Heart right ventricle (tissue), 16 donors: ENCODE measurements around the gene CYB561. TPM values are rescaled to one million over a fixed set of nuclear protein-coding genes. Genes with fewer than 3 reads are reported as not detected.

Source experiments
- ATAC-seq, 8 donors: fragments of 200-7000 bp; cut with Tn5 transposase; one replicate each; pipeline ENCODE4 v1.9.1; 2020; ENCODE audit warnings: mild to moderate bottlenecking in 8 of 8, moderate library complexity in 8 of 8, moderate number of reproducible peaks in 1 of 8
- DNase-seq, 2 donors: peaks; one replicate each; pipeline ENCODE4 v3.0.0-alpha.2; 2020
- H3K27ac ChIP-seq, 10 donors: fragments of 200-600 bp; sonication (generic) in 2 of 10; one replicate each; pipeline versions ENCODE4 v1.5.0 to v1.8.0; 2020 to 2022; ENCODE audit warnings: mild to moderate bottlenecking in 3 of 10
- H3K27me3 ChIP-seq, 7 donors: fragments of 200-600 bp; one replicate each; pipeline ENCODE4 v1.8.0; 2021 to 2022; ENCODE audit warnings: mild to moderate bottlenecking in 2 of 7
- H3K36me3 ChIP-seq, 9 donors: fragments of 200-600 bp; sonication (generic) in 1 of 9; one replicate each; pipeline versions ENCODE4 v1.5.0 to v1.8.0; 2020 to 2022; ENCODE audit warnings: mild to moderate bottlenecking in 2 of 9
- H3K4me1 ChIP-seq, 9 donors: fragments of 200-600 bp; sonication (generic) in 1 of 9; one replicate each; pipeline versions ENCODE4 v1.5.0 to v1.8.0; 2020 to 2022; ENCODE audit warnings: mild to moderate bottlenecking in 4 of 9
- H3K4me3 ChIP-seq, 10 donors: fragments of 200-600 bp; sonication (generic) in 2 of 10; one replicate each; pipeline versions ENCODE4 v1.5.0 to v1.8.0; 2020 to 2022; ENCODE audit warnings: mild to moderate bottlenecking in 7 of 10, moderate library complexity in 2 of 10
- H3K9me3 ChIP-seq, 11 donors: fragments of 200-600 bp in 10 of 11; sonication (generic) in 2 of 11; one replicate each; pipeline versions ENCODE4 v1.5.0 to v1.8.0; 2013 to 2022; ENCODE audit warnings: mild to moderate bottlenecking in 2 of 11, control low read depth in 1 of 11, moderate library complexity in 1 of 11
- WGBS, 2 donors: extraction: QIAGEN DNeasy Blood & Tissue Kit; methylation state at CpG; one replicate each; pipeline ENCODE4 v1.1.7; 2013; ENCODE audit warnings: inconsistent platforms in 1 of 2; 5-methylcytosine and 5-hydroxymethylcytosine counted together
- intact Hi-C, 10 donors: fragments of 100-400 bp; cut with DNase I; formaldehyde crosslinking; loops; one replicate each; pipeline versions ENCODE4 v1.11.1 to v1.14.2; 2022
- polyA plus RNA-seq, 2 donors: library from polyadenylated mRNA; stranded (reverse); fragments of 200-250 nt; gene quantifications; one replicate each; pipeline ENCODE4 v1.2.3, GENCODE V29; 2013
- total RNA-seq, 10 donors: library from RNA; stranded (reverse); fragmentation: NEBNext Ultra II Directional in 3 of 10; extraction: Animal tissue kit (Norgen Biotek cat#: 25700) in 3 of 10; gene quantifications; one replicate each; pipeline versions ENCODE4 v1.2.1 to v1.2.4, GENCODE V29; 2021 to 2023
- TF ChIP-seq, protein P1 (sequence below), 9 donors: fragments of 200-600 bp; sonication (generic) in 2 of 9; IDR thresholded peaks; one replicate each; pipeline versions ENCODE4 v1.5.0 to v1.8.0; 2021 to 2022; ENCODE audit warnings: antibody characterized with exemption in 9 of 9, mild to moderate bottlenecking in 5 of 9, moderate library complexity in 1 of 9
- donor health status: Arrhythmogenic right ventricular cardiomyopathy.
- donor health status: ischemic (EF 13 %, LVEDD 7.1; RV severe dilation, severe dysfunction).
- donor health status: healthy with polysubstance abuse.
- donor health status: DM: no; HTN: yes; CAD: no.
- donor health status: DM: no; HTN: no; CAD: no.
- donor health status: ischemic (EF 25% LVEDD 6.9; RV normal size, moderate dysfunction).
- donor health status: ischemic (EF 25% LVEDD 5.7; RV mildly dilated, moderate dysfunction).
- donor health status: healthy.
- donor health status: DM: yes; HTN: yes; CAD: no.
- donor health status: Ischemic cardiomyopathy.
- donor health status: ischemic (EF 35%, LVEDD 5.7; RV mildly dilated, moderate dysfunction).
- donor health status: nonischemic (EF 11% LVEDD 7.7; RV severe dilation, severe dysfunction).
- donor health status: DM: yes; HTN: yes; CAD: no.
- donor health status: PGD.
- donor health status: ischemic (EF 29% LVEDD 5.4; RV normal size, mild dysfunction).
- donor health status: nonischemic (EF 23%, LVEDD 6.1; RV moderate dilation, normal function).

CYB561 gene
- total and polyA plus RNA-seq, 12 donors: 5.5 to 22.8 (median 8.5) TPM

DNA sequence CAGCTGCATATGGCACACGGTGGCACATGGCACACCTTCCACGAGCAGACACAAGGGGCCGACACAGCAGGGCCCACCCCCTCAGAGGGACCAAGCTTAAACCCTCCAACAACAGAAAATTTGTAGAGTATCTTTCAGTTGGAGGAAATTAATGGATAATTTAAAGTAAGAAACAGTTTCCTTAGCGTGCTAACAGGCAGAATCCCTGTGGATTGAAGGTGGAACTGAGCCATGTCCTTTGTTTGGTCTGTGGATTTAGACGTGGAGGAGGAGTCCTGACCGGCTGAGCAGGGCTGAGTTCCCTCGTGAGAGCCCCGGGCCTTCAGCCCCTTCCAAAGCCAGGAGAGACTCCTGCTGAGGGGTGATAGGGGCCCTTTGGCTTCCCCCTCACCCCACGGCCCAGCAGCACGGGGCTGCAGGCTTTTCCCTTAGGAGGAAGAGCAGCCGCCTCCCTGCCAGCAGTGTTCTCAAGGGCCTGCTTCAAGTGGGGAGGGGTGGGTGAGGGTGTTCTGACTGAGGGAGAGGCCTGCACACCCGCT, 1.4 kb upstream of the CYB561 start:
- H3K36me3 ChIP-seq: no peaks in the 10 kb centered on the region
- no peaks in the 10 kb centered on the region for H3K27me3 ChIP-seq
- ATAC-seq (peak in 4 of 8 donors; percentile 9 to 60 (median 21)), DNase-seq (no peak)
- H3K9me3 ChIP-seq: no peaks in the 10 kb centered on the region
- intact Hi-C loops: loop anchor here in 1 of 10 donors (2.0 kb wide), 1 partner anchor 27 kb away; no protein-coding TSS in a partner anchor
- peaks cover 16 to 82% (median 57%) of the 10 kb centered on the region in 9 donors for H3K4me1 ChIP-seq
- 43 to 51% methylated on average over 12 of the region's 12 CpGs for WGBS, 2 donors
- H3K27ac ChIP-seq: peak overlapping the region; percentile 62 to 97 (median 90)
- TF ChIP-seq, protein P1, sequence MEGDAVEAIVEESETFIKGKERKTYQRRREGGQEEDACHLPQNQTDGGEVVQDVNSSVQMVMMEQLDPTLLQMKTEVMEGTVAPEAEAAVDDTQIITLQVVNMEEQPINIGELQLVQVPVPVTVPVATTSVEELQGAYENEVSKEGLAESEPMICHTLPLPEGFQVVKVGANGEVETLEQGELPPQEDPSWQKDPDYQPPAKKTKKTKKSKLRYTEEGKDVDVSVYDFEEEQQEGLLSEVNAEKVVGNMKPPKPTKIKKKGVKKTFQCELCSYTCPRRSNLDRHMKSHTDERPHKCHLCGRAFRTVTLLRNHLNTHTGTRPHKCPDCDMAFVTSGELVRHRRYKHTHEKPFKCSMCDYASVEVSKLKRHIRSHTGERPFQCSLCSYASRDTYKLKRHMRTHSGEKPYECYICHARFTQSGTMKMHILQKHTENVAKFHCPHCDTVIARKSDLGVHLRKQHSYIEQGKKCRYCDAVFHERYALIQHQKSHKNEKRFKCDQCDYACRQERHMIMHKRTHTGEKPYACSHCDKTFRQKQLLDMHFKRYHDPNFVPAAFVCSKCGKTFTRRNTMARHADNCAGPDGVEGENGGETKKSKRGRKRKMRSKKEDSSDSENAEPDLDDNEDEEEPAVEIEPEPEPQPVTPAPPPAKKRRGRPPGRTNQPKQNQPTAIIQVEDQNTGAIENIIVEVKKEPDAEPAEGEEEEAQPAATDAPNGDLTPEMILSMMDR (IDR thresholded peaks at IDR 0.05): no peak
- peak overlapping the region in 6 of 10 donors; percentile 64 to 76 (median 68) for H3K4me3 ChIP-seq

DNA sequence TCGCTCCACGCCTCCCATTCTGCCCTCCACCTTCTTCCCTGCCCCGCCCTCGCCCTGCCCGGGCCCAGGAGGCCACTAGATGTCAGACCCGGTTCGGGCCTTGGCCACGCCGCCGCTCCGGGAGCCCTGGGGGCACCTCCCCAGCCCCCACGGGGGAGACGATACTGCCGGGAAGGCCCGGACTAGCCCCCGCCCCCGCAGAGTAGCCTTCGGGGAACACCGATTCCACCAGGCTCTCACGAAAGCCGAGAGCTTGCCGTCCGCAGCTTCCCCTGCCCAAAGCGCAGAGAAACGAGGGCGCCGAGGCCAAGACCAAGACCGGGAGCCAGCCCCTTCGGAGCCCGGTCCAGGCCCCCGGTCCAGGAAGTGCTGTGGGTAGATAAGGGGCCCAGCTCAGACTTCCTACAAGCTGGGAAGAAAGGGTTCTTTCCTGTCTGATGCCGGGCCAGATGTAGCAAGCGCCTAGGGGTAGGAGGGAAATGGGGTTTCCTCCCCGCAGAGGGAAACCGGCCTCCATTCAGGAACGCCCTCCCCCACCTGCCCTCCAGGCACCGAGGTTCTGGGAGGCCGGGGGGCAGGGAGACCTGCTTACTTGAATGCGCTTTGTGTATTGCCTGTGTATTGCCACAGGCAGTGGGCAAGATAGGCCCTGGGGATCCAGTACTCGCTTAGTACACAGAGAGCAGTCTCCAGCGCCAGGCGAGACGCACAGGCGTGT, 806 bp upstream of the CYB561 start:
- H3K4me1 ChIP-seq: peaks cover 16 to 77% (median 57%) of the 10 kb centered on the region in 9 donors
- H3K27ac ChIP-seq: peak overlapping the region; percentile 62 to 97 (median 90)
- TF ChIP-seq, protein P1 (IDR thresholded peaks at IDR 0.05): peak in 5 of 9 donors; percentile 29 to 56 (median 50)
- no peaks in the 10 kb centered on the region for H3K27me3 ChIP-seq
- intact Hi-C loops: loop anchor here in 1 of 10 donors (2.0 kb wide), 1 partner anchor 28 kb away; no protein-coding TSS in a partner anchor
- DNase-seq: peak; percentile 61 to 73
- H3K4me3 ChIP-seq: peak overlapping the region; percentile 34 to 76 (median 65)
- ATAC-seq: peak; percentile 60 to 74 (median 68)
- no peaks in the 10 kb centered on the region for H3K9me3 ChIP-seq
- 21 to 29% methylated on average over 41 to 44 of the region's 44 CpGs for WGBS, 2 donors
- no peaks in the 10 kb centered on the region for H3K36me3 ChIP-seq

DNA sequence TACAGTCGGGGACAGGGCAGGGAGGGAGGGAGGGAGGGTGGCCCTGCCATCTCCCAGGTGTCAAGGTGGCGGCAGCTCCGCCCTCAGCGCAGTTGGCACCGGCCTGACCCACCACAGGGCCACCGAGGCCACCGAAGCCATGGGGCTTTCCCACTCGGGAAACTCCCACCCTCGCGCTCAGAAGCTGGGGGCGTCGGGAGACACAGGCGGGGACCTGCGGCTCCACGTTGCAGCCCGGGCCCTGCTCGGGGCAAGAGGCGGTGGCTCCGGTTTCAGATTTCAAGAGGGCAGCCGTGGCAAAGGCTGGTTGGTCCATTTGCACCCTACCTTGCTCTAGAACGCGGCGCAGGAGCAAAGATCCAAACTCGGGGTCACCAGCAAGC, 544 bp downstream of the CYB561 start:
- intact Hi-C loops: no loop called here
- H3K27me3 ChIP-seq: no peaks in the 10 kb centered on the region
- DNase-seq (no peak), ATAC-seq (peak in 2 of 8 donors; percentile 2 to 3)
- H3K36me3 ChIP-seq: no peaks in the 10 kb centered on the region
- H3K27ac ChIP-seq: peak overlapping the region; percentile 62 to 97 (median 90)
- WGBS, 2 donors: 8 to 10% methylated on average over 24 of the region's 24 CpGs
- TF ChIP-seq, protein P1 (IDR thresholded peaks at IDR 0.05): no peak
- peaks cover 16 to 74% (median 59%) of the 10 kb centered on the region in 9 donors for H3K4me1 ChIP-seq
- peak overlapping the region; percentile 34 to 76 (median 65) for H3K4me3 ChIP-seq
- no peaks in the 10 kb centered on the region for H3K9me3 ChIP-seq

DNA sequence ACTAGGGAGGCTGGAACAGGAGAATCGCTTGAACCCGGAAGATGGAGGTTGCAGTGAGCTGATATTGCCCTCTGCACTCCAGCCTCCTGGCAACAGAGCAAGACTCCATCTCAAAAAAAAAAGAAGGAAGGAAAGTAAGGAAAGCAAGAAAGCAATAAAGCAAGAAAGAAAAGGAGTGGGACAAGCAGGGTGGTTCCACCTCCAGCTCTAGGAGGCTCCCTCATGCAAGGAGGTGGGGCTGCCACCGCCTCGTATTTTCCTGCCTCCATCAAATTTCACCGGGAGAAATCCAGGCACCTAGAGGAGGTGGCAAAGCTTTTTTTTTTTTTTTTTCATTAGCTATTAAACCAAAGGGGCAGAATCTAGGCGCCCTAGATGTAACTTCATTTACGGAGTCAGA, 1.0 kb downstream of the CYB561 start:
- H3K9me3 ChIP-seq: no peaks in the 10 kb centered on the region
- intact Hi-C loops: no loop called here
- no peaks in the 10 kb centered on the region for H3K36me3 ChIP-seq
- H3K27me3 ChIP-seq: no peaks in the 10 kb centered on the region
- ATAC-seq (no peak), DNase-seq (no peak)
- WGBS, 2 donors: 75 to 79% methylated on average over 7 of the region's 7 CpGs
- H3K27ac ChIP-seq: peak overlapping the region in 3 of 10 donors; percentile 94 to 97 (median 96)
- H3K4me1 ChIP-seq: peaks cover 14 to 74% (median 59%) of the 10 kb centered on the region in 9 donors
- H3K4me3 ChIP-seq: peak overlapping the region in 6 of 10 donors; percentile 64 to 76 (median 68)
- TF ChIP-seq, protein P1 (IDR thresholded peaks at IDR 0.05): no peak
